Testis (tissue), 2 donors: ENCODE results near the gene TMEM39A.

Experiments
- CTCF ChIP-seq, 3 experiments: fragments of 450-650 bp in 2 of 3; fragments of 200-600 bp in 1 of 3; sonication (generic) in 1 of 3; IDR thresholded peaks; one replicate each; pipeline ENCODE4 v1.5.1; 2016 to 2019; ENCODE audit warnings: antibody characterized with exemption in 3 of 3, mild to moderate bottlenecking in 2 of 3, moderate library complexity in 1 of 3
- POLR2A ChIP-seq: fragments of 450-650 bp; IDR thresholded peaks from one replicate; pipeline ENCODE4 v1.6.1; 2017; ENCODE audit warnings: antibody characterized with exemption, mild to moderate bottlenecking, moderate library complexity

GRCh38 chr3:119433613-119434325 lies 29.6 kb downstream of the TMEM39A start:
- TF ChIP-seq POLR2A = no peak
- TF ChIP-seq CTCF (IDR thresholded peaks at IDR 0.05) = no peak
